PC-3 (cell line): ENCODE results near the gene RSU1. TPM values are rescaled to one million over a fixed set of nuclear protein-coding genes. Genes with fewer than 3 reads are reported as not detected.

ENCODE experiments used
- ATAC-seq: fragments of 200-7000 bp; cut with Tn5 transposase; 2 replicates; pipeline ENCODE4 v1.9.1; 2020; ENCODE audit warnings: mild to moderate bottlenecking, moderate library complexity
- BruUV-seq: library from RNA; stranded (reverse); fragments of 400-500 nt; replicated peaks from 2 replicates; lab custom pipeline; 2021; lab: Mats Ljungman, UMichigan
- CTCF ChIA-PET: fragments of 300-600 bp; sonication (Branson Sonifier 250); formaldehyde crosslinking; loops from one replicate; lab custom pipeline; 2022; ENCODE audit warnings: antibody characterized with exemption; lab: Charles Lee
- POLR2A ChIA-PET: fragments of 300-600 bp; sonication (Branson Sonifier 250); formaldehyde crosslinking; loops from one replicate; lab custom pipeline; 2022; ENCODE audit warnings: antibody characterized with exemption; ENCODE audit not compliant: unreplicated experiment; lab: Charles Lee
- DNase-seq: peaks from one replicate; pipeline ENCODE4 v3.0.0-alpha.2; 2015
- H2AFZ ChIP-seq: fragments of 300-600 bp; sonication (generic); 2 replicates; pipeline ENCODE4 v1.6.0; 2016; ENCODE audit warnings: antibody characterized with exemption, low read length
- H3F3A ChIP-seq: fragments of 300-600 bp; sonication (generic); one replicate; pipeline ENCODE4 v1.6.0; 2017; ENCODE audit warnings: antibody characterized with exemption, low read length, control low read depth, mild to moderate bottlenecking; ENCODE audit not compliant: unreplicated experiment
- H3K27ac ChIP-seq: fragments of 300-600 bp; sonication (generic); 2 replicates; pipeline ENCODE4 v1.5.1; 2016; ENCODE audit warnings: mild to moderate bottlenecking, low read length
- H3K27me3 ChIP-seq: fragments of 300-600 bp; sonication (generic); 2 replicates; pipeline ENCODE4 v1.6.1; 2016; ENCODE audit warnings: low read length, mixed read lengths
- H3K36me3 ChIP-seq: fragments of 300-600 bp; sonication (generic); 2 replicates; pipeline ENCODE4 v1.6.1; 2016; ENCODE audit warnings: low read depth, mixed run types, low read length, mixed read lengths
- H3K4me1 ChIP-seq: fragments of 300-600 bp; sonication (generic); 2 replicates; pipeline ENCODE4 v1.5.1; 2016; ENCODE audit warnings: low read length; ENCODE audit not compliant: insufficient read depth
- H3K4me2 ChIP-seq: fragments of 300-600 bp; sonication (generic); 2 replicates; pipeline ENCODE4 v1.6.0; 2016; ENCODE audit warnings: low read length
- H3K4me3 ChIP-seq: fragments of 300-600 bp; sonication (generic); 2 replicates; pipeline ENCODE4 v1.5.1; 2016; ENCODE audit warnings: mild to moderate bottlenecking, low read length, mixed read lengths
- H3K79me2 ChIP-seq: fragments of 300-600 bp; sonication (generic); 2 replicates; pipeline ENCODE4 v1.6.1; 2017; ENCODE audit warnings: low read length, mixed read lengths
- H3K9ac ChIP-seq: fragments of 300-600 bp; sonication (generic); 2 replicates; pipeline ENCODE4 v1.6.0; 2016; ENCODE audit warnings: mild to moderate bottlenecking, low read length
- H3K9me2 ChIP-seq: fragments of 300-600 bp; sonication (generic); replicated peaks from 2 replicates; pipeline ENCODE4 v1.6.1; 2016; ENCODE audit warnings: mixed run types, low read length, mixed read lengths
- H3K9me3 ChIP-seq: fragments of 300-600 bp; sonication (generic); 2 replicates; pipeline ENCODE4 v1.6.1; 2016; ENCODE audit warnings: low read length, mixed read lengths
- H4K20me1 ChIP-seq: fragments of 300-600 bp; sonication (generic); 2 replicates; pipeline ENCODE4 v1.6.1; 2016; ENCODE audit warnings: low read length, mixed read lengths
- CTCF ChIP-seq: fragments of 300-600 bp; sonication (generic); conservative IDR thresholded peaks from 2 replicates; pipeline ENCODE4 v1.5.1; 2017; ENCODE audit warnings: antibody characterized with exemption, low read depth, mild to moderate bottlenecking, low read length
- EZH2 ChIP-seq: fragments of 300-600 bp; sonication (generic); IDR thresholded peaks from one replicate; pipeline ENCODE4 v1.6.1; 2017; ENCODE audit warnings: antibody characterized with exemption, mild to moderate bottlenecking, low read length; ENCODE audit not compliant: unreplicated experiment
- EZH2phosphoT487 ChIP-seq: fragments of 300-600 bp; sonication (generic); IDR thresholded peaks from 2 replicates; pipeline ENCODE4 v1.6.1; 2018; ENCODE audit warnings: mild to moderate bottlenecking, antibody characterized with exemption, low read length, borderline replicate concordance
- intact Hi-C: fragments of 100-400 bp; cut with micrococcal nuclease; formaldehyde crosslinking; loops from 2 replicates; pipeline ENCODE4 v1.9.0; 2023
- total RNA-seq: library from RNA; depleted of rRNA; stranded (reverse); fragments of >200 nt; gene quantifications from 2 replicates; pipeline ENCODE4 v1.2.3, GENCODE V29; 2014

Gene RSU1
- total RNA-seq, 1 experiment from 2014 or later = 21.2 TPM

GRCh38 chr10:16822726-16823360 lies 5.6 kb upstream of the RSU1 start:
- no peak overlapping the region for H3K4me3 ChIP-seq
- intact Hi-C loops = no loop called here
- no peak overlapping the region for H3K9ac ChIP-seq
- H3K4me1 ChIP-seq = no peaks in the 10 kb centered on the region
- no peaks in the 10 kb centered on the region for H4K20me1 ChIP-seq
- ChIA-PET CTCF (no interaction called here), POLR2A (no interaction called here)
- ATAC-seq (no peak), DNase-seq (no peak)
- no peaks in the 10 kb centered on the region for H3K9me2 ChIP-seq
- no peaks in the 10 kb centered on the region for H3K27me3 ChIP-seq
- no peaks in the 10 kb centered on the region for H3K9me3 ChIP-seq
- H3K4me2 ChIP-seq = no peak overlapping the region
- no TSS peak for BruUV-seq
- no peaks in the 10 kb centered on the region for H3K79me2 ChIP-seq
- TF ChIP-seq EZH2 (no peak), CTCF (no peak), EZH2phosphoT487 (no peak)
- H2AFZ ChIP-seq = no peak overlapping the region
- no peaks in the 10 kb centered on the region for H3K36me3 ChIP-seq
- H3F3A ChIP-seq = no peaks in the 10 kb centered on the region
- no peak overlapping the region for H3K27ac ChIP-seq

- no peaks in the 10 kb centered on the region for H3K36me3 ChIP-seq
- H3K4me3 ChIP-seq = no peak overlapping the region
- ChIA-PET POLR2A (no interaction called here), CTCF (no interaction called here)
- ATAC-seq (no peak), DNase-seq (no peak)
- H3K4me2 ChIP-seq = no peak overlapping the region
- H3K9me3 ChIP-seq = no peaks in the 10 kb centered on the region
- no peaks in the 10 kb centered on the region for H4K20me1 ChIP-seq
- no peaks in the 10 kb centered on the region for H3F3A ChIP-seq
- H3K9me2 ChIP-seq = no peaks in the 10 kb centered on the region
- H3K27ac ChIP-seq = no peak overlapping the region
- no peak overlapping the region for H2AFZ ChIP-seq
- TF ChIP-seq CTCF = no peak
- no peak for TF ChIP-seq EZH2phosphoT487
- TF ChIP-seq EZH2 = no peak
- H3K79me2 ChIP-seq = peaks cover under 1% of the 10 kb centered on the region; the same call in 1 of the 2 replicates
- BruUV-seq = no TSS peak
- no peaks in the 10 kb centered on the region for H3K4me1 ChIP-seq
- intact Hi-C loops = no loop called here
- H3K27me3 ChIP-seq = no peaks in the 10 kb centered on the region
- no peak overlapping the region for H3K9ac ChIP-seq
These were observed 4.8 kb upstream of the RSU1 start for GRCh38 chr10:16822027-16822426.

DNA sequence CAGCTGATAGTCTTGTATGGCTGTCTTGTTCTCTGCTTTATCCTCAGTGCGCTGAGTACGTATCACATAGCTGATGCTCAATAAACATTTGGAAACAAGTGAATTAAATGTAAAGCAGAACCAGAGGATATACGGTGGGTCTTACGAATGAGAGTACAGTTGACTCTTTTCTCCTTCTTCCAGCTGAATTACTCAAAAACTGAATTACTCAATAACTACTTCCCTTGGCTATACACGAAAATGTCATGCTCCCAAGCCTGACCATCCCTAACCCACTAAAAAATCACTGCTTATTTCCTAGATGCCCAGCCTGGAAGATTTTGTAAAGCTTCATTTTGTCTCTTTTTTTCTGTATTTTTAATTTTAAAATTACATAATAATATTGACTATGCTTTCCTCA lies 3.2 kb upstream of the RSU1 start:
- Histone ChIP-seq H3K4me2 (no peak overlapping the region), H2AFZ (no peak overlapping the region), H4K20me1 (no peaks in the 10 kb centered on the region), H3K9me3 (no peaks in the 10 kb centered on the region), H3K9ac (no peak overlapping the region), H3K27ac (no peak overlapping the region), H3K4me3 (no peak overlapping the region), H3K79me2 (peaks cover 16% of the 10 kb centered on the region), H3K36me3 (no peaks in the 10 kb centered on the region), H3K4me1 (peaks cover 8% of the 10 kb centered on the region; the same call in 1 of the 2 replicates), H3K27me3 (no peaks in the 10 kb centered on the region), H3K9me2 (no peaks in the 10 kb centered on the region), H3F3A (no peaks in the 10 kb centered on the region)
- ChIA-PET CTCF (no interaction called here), POLR2A (no interaction called here)
- TF ChIP-seq EZH2 = no peak
- TF ChIP-seq CTCF = no peak
- no peak for TF ChIP-seq EZH2phosphoT487
- no peak for DNase-seq
- no TSS peak for BruUV-seq
- ATAC-seq = no peak
- intact Hi-C loops = no loop called here
